Epithelial cell of esophagus (primary cell): ENCODE results near the gene SLC9A5.

Source experiments
- DNase-seq: peaks from one replicate; pipeline ENCODE4 v3.0.0; 2010; ENCODE audit warnings: low read depth
- H3K4me3 ChIP-seq: 2 replicates; pipeline ENCODE4 v1.5.1; 2011; ENCODE audit warnings: mild to moderate bottlenecking, low read length, control low read depth
- TF ChIP-seq, protein P1 (sequence below): IDR thresholded peaks from 2 replicates; pipeline ENCODE4 v1.5.1; 2011; ENCODE audit warnings: low read depth, mild to moderate bottlenecking, low read length, control low read depth, inconsistent platforms; ENCODE audit not compliant: insufficient read depth; ENCODE audit errors: missing control alignments

SLC9A5 gene

DNA sequence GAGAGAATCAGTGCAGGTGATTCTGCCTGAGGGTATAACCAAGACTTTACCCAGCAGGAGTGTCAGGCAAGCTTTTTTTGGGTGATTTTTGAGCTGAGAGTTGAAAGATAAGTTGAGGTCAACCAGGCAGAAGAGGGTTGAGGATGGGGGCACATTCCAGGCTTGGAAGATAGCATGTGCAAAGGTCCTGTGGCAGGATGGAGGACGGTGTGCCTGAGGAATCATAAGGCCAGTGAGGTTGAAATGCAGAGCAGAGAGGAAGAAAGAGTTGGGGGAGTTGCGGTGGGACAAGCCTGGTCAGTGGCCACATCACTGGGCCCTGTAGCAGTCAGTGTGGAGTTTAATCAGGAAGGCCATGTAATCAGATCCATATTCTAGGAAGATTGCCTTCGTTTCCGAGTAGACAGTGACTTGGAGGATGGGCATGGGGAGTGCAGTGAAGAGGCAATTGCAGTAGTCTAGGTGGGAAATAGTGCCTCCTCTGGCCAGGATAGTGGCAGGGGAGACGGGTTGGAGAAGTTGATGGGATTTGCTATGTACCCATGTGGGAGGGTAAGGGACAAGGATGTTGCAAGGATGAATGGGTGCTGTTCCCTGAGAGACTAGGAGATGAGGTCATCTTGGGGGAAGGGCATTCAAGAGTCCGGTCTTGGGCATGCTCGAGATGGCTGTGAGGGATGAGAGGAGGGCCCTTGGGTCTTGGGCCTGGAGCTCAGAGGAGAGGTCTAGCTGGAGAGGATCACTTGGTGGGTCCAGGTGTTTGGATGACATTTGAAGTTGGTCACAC is 34.5 kb downstream of the SLC9A5 start:
- TF ChIP-seq, protein P1, sequence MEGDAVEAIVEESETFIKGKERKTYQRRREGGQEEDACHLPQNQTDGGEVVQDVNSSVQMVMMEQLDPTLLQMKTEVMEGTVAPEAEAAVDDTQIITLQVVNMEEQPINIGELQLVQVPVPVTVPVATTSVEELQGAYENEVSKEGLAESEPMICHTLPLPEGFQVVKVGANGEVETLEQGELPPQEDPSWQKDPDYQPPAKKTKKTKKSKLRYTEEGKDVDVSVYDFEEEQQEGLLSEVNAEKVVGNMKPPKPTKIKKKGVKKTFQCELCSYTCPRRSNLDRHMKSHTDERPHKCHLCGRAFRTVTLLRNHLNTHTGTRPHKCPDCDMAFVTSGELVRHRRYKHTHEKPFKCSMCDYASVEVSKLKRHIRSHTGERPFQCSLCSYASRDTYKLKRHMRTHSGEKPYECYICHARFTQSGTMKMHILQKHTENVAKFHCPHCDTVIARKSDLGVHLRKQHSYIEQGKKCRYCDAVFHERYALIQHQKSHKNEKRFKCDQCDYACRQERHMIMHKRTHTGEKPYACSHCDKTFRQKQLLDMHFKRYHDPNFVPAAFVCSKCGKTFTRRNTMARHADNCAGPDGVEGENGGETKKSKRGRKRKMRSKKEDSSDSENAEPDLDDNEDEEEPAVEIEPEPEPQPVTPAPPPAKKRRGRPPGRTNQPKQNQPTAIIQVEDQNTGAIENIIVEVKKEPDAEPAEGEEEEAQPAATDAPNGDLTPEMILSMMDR, result no peak
- peak; percentile 60 for DNase-seq
- H3K4me3 ChIP-seq, result no peak overlapping the region

DNA sequence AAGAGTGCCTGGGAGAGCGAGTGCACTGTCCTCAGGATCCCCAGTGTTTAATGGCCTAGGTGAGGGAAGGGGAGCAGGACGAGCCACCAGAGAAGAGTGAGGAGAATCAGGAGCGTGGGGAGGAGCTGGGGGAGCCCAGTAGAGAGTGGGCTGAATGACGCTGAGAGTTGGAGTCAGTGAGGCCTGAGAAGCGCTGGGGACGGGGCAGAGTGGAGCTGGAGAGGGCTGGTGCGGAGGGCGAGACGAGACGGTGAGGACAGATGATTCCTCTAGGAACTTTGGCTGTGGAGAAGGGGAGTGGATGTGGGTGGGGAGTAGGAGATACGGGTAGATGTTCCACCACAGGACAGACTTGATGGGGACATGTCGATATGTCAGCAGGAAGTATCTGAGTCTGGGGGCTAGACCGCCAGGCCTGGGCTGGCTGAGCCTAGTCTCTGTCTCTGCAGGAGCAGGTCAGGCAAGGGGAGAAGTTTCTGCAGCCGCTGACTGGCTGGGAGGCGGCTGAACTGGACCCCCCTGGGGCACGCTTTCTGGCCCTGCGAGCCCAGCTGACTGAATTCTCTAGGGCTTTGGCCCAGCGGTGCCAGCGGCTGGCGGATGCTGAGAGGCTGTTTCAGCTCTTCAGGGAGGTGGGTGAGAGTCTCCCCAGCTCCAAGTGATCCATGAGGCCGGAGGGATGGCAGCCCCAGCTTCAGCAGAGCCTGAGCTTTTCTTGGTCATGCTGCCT is 35.2 kb downstream of the SLC9A5 start:
- no peak overlapping the region for H3K4me3 ChIP-seq
- no peak for DNase-seq
- TF ChIP-seq, protein P1, result no peak

DNA sequence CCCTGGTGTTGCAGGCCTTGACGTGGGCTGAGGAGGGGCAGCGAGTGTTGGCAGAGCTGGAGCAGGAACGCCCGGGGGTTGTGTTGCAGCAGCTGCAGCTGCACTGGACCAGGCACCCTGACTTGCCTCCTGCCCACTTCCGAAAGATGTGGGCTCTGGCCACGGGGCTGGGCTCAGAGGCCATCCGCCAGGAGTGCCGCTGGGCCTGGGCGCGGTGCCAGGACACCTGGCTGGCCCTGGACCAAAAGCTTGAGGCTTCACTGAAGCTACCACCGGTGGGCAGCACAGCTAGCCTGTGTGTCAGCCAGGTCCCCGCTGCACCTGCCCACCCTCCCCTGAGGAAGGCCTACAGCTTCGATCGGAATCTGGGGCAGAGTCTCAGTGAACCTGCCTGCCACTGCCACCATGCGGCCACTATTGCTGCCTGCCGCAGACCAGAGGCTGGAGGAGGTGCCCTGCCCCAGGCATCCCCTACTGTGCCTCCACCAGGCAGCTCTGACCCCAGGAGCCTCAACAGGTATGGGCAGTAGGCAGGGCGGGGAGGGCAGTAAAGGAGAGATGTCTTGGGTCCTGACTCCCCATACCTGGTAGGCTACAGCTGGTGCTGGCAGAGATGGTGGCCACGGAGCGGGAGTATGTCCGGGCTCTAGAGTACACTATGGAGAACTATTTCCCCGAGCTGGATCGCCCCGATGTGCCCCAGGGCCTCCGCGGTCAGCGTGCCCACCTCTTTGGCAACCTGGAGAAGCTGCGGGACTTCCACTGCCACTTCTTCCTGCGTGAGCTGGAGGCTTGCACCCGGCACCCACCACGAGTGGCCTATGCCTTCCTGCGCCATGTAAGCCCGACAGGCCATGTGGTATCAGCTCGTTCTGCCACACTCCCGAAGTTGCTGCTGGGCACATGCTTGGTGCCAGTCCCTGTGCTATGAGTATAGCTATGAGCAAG is 36.2 kb downstream of the SLC9A5 start:
- TF ChIP-seq, protein P1, result peak; percentile 61
- H3K4me3 ChIP-seq, result no peak overlapping the region
- DNase-seq, result peak; percentile 47

DNA sequence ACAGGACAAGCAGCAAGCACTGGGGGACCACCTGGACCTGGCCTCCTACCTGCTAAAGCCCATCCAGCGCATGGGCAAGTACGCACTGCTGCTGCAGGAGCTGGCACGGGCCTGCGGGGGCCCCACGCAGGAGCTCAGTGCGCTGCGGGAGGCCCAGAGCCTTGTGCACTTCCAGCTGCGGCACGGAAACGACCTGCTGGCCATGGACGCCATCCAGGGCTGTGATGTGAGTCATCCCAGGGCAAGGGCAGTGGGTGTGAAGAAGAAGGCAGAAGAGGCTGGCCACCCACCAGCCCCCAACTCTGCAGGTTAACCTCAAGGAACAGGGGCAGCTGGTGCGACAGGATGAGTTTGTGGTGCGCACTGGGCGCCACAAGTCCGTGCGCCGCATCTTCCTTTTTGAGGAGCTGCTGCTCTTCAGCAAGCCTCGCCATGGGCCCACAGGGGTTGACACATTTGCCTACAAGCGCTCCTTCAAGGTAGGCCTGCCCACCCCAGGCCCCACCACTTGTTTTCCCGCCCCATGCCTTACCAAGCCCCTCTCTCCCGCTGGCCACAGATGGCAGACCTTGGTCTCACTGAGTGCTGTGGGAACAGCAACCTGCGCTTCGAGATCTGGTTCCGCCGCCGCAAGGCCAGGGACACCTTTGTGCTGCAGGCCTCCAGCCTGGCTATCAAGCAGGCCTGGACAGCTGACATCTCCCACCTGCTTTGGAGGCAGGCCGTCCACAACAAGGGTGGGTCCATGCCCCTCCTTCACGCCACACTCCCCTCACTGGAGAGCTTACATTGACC is 37.9 kb downstream of the SLC9A5 start:
- no peak overlapping the region for H3K4me3 ChIP-seq
- TF ChIP-seq, protein P1, result no peak
- no peak for DNase-seq

DNA sequence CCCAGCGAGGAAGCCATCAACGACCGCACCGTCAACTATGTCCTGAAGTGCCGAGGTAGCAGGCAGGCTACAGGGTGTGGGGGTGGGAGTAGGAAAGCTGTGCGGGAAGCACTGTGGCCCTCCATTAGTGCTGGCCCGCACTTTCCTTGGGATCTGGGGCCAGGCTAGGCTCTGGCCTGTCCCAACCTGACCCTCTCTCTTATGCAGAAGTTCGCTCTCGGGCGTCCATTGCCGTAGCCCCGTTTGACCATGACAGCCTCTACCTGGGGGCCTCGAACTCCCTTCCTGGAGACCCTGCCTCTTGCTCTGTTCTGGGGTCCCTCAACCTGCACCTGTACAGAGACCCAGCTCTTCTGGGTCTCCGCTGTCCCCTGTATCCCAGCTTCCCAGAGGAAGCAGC is 39.2 kb downstream of the SLC9A5 start:
- no peak for DNase-seq
- TF ChIP-seq, protein P1, result no peak
- H3K4me3 ChIP-seq, result no peak overlapping the region

DNA sequence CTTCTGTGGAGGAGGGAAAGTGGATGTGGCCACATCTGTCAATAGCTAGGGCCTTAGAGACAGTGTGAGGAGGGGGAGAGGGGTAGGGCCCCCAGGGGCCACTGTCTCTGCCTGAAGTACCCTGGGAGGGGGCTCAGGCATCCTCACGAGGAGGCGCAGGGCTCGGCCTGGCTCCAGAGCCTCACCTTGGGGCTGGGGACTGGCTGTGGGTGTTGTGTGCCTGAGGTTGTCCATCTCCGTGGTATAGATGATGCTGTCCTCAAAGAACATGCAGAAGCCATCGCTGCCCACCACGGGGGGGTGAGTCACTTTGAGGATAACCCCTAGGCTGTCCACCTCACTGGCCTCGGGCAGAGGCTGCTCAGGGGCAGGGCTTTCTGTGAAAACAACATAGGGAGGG is 42.7 kb downstream of the SLC9A5 start:
- no peak for DNase-seq
- TF ChIP-seq, protein P1, result no peak

More for the DNA sequence above, 42.7 kb downstream of the SLC9A5 start:
- H3K4me3 ChIP-seq, result no peak overlapping the region
